Body of pancreas (tissue), 4 donors: ENCODE measurements around the gene BRINP3.

Experiments used
- POLR2A ChIP-seq, 3 donors: fragments of 450-650 bp; IDR thresholded peaks; one replicate each; pipeline ENCODE4 v1.6.1; 2016; ENCODE audit warnings: antibody characterized with exemption in 3 of 3, mild to moderate bottlenecking in 2 of 3
- TF ChIP-seq, protein P1 (sequence below), 7 experiments: fragments of 450-650 bp in 4 of 7; fragments of 200-600 bp in 3 of 7; sonication (generic) in 3 of 7; IDR thresholded peaks; one replicate each; pipeline ENCODE4 v1.5.1; 2016 to 2019; ENCODE audit warnings: antibody characterized with exemption in 7 of 7

DNA sequence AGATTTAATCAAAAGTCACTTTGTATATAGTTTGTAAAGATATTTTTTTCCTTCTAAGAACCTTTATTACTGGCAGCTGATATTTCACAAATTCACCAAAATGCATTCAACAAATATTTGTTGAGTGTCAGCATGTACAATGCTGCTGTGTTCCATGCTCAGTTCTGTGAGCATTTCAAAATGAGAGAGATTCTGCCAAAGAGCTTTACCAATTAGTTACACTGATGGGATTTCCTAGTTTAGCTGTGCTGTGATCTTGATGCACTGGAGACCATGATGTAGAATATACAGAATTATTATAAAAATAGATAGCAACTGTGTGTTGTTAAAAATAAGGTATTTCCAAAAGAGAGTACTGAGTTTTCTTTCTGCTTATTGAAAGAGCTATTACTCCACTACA is 225.6 kb downstream of the BRINP3 start:
- TF ChIP-seq, protein P1, sequence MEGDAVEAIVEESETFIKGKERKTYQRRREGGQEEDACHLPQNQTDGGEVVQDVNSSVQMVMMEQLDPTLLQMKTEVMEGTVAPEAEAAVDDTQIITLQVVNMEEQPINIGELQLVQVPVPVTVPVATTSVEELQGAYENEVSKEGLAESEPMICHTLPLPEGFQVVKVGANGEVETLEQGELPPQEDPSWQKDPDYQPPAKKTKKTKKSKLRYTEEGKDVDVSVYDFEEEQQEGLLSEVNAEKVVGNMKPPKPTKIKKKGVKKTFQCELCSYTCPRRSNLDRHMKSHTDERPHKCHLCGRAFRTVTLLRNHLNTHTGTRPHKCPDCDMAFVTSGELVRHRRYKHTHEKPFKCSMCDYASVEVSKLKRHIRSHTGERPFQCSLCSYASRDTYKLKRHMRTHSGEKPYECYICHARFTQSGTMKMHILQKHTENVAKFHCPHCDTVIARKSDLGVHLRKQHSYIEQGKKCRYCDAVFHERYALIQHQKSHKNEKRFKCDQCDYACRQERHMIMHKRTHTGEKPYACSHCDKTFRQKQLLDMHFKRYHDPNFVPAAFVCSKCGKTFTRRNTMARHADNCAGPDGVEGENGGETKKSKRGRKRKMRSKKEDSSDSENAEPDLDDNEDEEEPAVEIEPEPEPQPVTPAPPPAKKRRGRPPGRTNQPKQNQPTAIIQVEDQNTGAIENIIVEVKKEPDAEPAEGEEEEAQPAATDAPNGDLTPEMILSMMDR (IDR thresholded peaks at IDR 0.05): no peak
- TF ChIP-seq POLR2A (IDR thresholded peaks at IDR 0.05): no peak
